GM19463 (cell line): Measurements from ENCODE around the gene JUN.

ENCODE experiments used
- ATAC-seq: cut with Tn5 transposase; IDR thresholded peaks from one replicate; pipeline ENCODE4 v1.9.1; 2021; ENCODE audit warnings: mild to moderate bottlenecking, moderate library complexity; ENCODE audit not compliant: unreplicated experiment

Gene JUN

GRCh38 chr1:58764294-58764978 lies 19.4 kb downstream of the JUN start:
- no peak for ATAC-seq

- no peak for ATAC-seq
These were observed 20.6 kb downstream of the JUN start for GRCh38 chr1:58763214-58763613.

GRCh38 chr1:58762806-58763205 lies 21.0 kb downstream of the JUN start:
- no peak for ATAC-seq

GRCh38 chr1:58755468-58755872 lies 28.4 kb downstream of the JUN start:
- peak; percentile 85 for ATAC-seq

- ATAC-seq, result no peak
These were observed 29.0 kb downstream of the JUN start for GRCh38 chr1:58754683-58755467.

GRCh38 chr1:58754073-58754613 lies 29.7 kb downstream of the JUN start:
- no peak for ATAC-seq

- ATAC-seq, result no peak
These were observed 30.4 kb downstream of the JUN start for GRCh38 chr1:58753431-58753866.

GRCh38 chr1:58749646-58750045 lies 34.2 kb downstream of the JUN start:
- no peak for ATAC-seq

- no peak for ATAC-seq
These were observed 35.2 kb downstream of the JUN start for GRCh38 chr1:58748666-58749065.

- no peak for ATAC-seq
These were observed 37.1 kb downstream of the JUN start for GRCh38 chr1:58746757-58747156.

- no peak for ATAC-seq
These were observed 37.7 kb downstream of the JUN start for GRCh38 chr1:58746182-58746581.

GRCh38 chr1:58745666-58746065 lies 38.2 kb downstream of the JUN start:
- ATAC-seq, result no peak

GRCh38 chr1:58745117-58745516 lies 38.7 kb downstream of the JUN start:
- no peak for ATAC-seq

GRCh38 chr1:58741678-58742553 lies 41.9 kb downstream of the JUN start:
- no peak for ATAC-seq

- ATAC-seq, result no peak
These were observed 43.9 kb downstream of the JUN start for GRCh38 chr1:58739856-58740466.

GRCh38 chr1:58738876-58739275 lies 45.0 kb downstream of the JUN start:
- ATAC-seq, result no peak

GRCh38 chr1:58735586-58735985 lies 48.3 kb downstream of the JUN start:
- ATAC-seq, result no peak

GRCh38 chr1:58734630-58735029 lies 49.2 kb downstream of the JUN start:
- ATAC-seq, result no peak

- ATAC-seq, result no peak
These were observed 51.6 kb downstream of the JUN start for GRCh38 chr1:58732087-58732775.
